MM.1S (cell line): Measurements from ENCODE around the gene RDH13.
A peak's percentile ranks its signal among the peaks of the same experiment; 100 is the strongest.

ENCODE experiments used
- DNase-seq: peaks from one replicate; pipeline ENCODE4 v3.0.0-alpha.2; 2015
- H2AFZ ChIP-seq: fragments of 300-600 bp; sonication (generic); 2 replicates; pipeline ENCODE4 v1.6.0; 2016; ENCODE audit warnings: antibody characterized with exemption, low read length
- H3F3A ChIP-seq: fragments of 300-600 bp; sonication (generic); 2 replicates; pipeline ENCODE4 v1.6.1; 2016; ENCODE audit warnings: mild to moderate bottlenecking, antibody characterized with exemption, low read length, moderate library complexity, mixed read lengths; ENCODE audit not compliant: insufficient read depth
- H3K27ac ChIP-seq: fragments of 300-600 bp; sonication (generic); 2 replicates; pipeline ENCODE4 v1.5.1; 2016; ENCODE audit warnings: mild to moderate bottlenecking, low read length
- H3K27me3 ChIP-seq: fragments of 300-600 bp; sonication (generic); replicated peaks from 2 replicates; pipeline ENCODE4 v1.6.0; 2016; ENCODE audit warnings: low read length; ENCODE audit not compliant: insufficient read depth
- H3K36me3 ChIP-seq: fragments of 300-600 bp; sonication (generic); replicated peaks from 2 replicates; pipeline ENCODE4 v1.6.1; 2016; ENCODE audit warnings: mild to moderate bottlenecking, low read length, mixed read lengths; ENCODE audit not compliant: insufficient read depth
- H3K4me1 ChIP-seq: fragments of 300-600 bp; sonication (generic); 2 replicates; pipeline ENCODE4 v1.6.1; 2016; ENCODE audit warnings: low read length, mixed read lengths
- H3K4me2 ChIP-seq: fragments of 300-600 bp; sonication (generic); 2 replicates; pipeline ENCODE4 v1.6.0; 2016; ENCODE audit warnings: low read depth, low read length
- H3K4me3 ChIP-seq: fragments of 300-600 bp; sonication (generic); 2 replicates; pipeline ENCODE4 v1.5.1; 2016; ENCODE audit warnings: low read length, mixed read lengths
- H3K79me2 ChIP-seq: fragments of 300-600 bp; sonication (generic); 2 replicates; pipeline ENCODE4 v1.6.1; 2016; ENCODE audit warnings: mixed run types, low read length, mixed read lengths
- H3K9ac ChIP-seq: fragments of 300-600 bp; sonication (generic); 2 replicates; pipeline ENCODE4 v1.6.1; 2016; ENCODE audit warnings: low read length, mixed read lengths
- H3K9me2 ChIP-seq: fragments of 300-600 bp; sonication (generic); replicated peaks from 2 replicates; pipeline ENCODE4 v1.6.1; 2016; ENCODE audit warnings: mild to moderate bottlenecking, low read length, mixed read lengths; ENCODE audit not compliant: insufficient read depth
- H3K9me3 ChIP-seq: fragments of 300-600 bp; sonication (generic); replicated peaks from 2 replicates; pipeline ENCODE4 v1.6.1; 2016; ENCODE audit warnings: mild to moderate bottlenecking, low read length, mixed read lengths; ENCODE audit not compliant: insufficient read depth
- H4K20me1 ChIP-seq: fragments of 300-600 bp; sonication (generic); 2 replicates; pipeline ENCODE4 v1.6.1; 2016; ENCODE audit warnings: mild to moderate bottlenecking, low read length, moderate library complexity, mixed read lengths; ENCODE audit not compliant: insufficient read depth
- EZH2 ChIP-seq: fragments of 300-600 bp; sonication (generic); optimal IDR thresholded peaks from 2 replicates; pipeline ENCODE3; 2017; ENCODE audit warnings: low read depth, mild to moderate bottlenecking, antibody characterized with exemption, low read length, mixed read lengths
- EZH2phosphoT487 ChIP-seq: fragments of 300-600 bp; sonication (generic); IDR thresholded peaks from 2 replicates; pipeline ENCODE4 v1.6.1; 2018; ENCODE audit warnings: antibody characterized with exemption, low read length
- TF ChIP-seq, protein P1 (sequence below): fragments of 300-600 bp; sonication (generic); IDR thresholded peaks from 2 replicates; pipeline ENCODE4 v1.5.1; 2016; ENCODE audit warnings: antibody characterized with exemption, low read length, mixed read lengths

RDH13 gene

DNA sequence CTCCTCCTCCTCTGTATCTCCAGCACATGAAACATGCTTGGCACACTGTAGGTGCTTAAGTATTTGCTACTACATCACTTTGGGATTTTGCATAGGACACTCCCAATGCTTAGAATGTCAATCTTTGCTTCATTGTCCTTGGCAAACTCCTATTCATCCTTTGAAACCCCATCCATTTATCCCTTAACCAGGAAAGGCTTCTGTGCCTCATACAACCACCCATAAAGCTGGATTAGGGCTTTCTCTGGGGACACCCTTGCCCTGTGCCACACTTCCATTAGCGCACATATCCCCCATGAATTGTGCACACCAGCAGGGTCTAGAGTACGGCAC is 6.9 kb upstream of the RDH13 start:
- Histone ChIP-seq H3K27ac (peak overlapping the region; percentile 98), H3K9me2 (no peaks in the 10 kb centered on the region), H3K4me2 (peak overlapping the region; percentile 42), H2AFZ (no peak overlapping the region), H3K27me3 (no peaks in the 10 kb centered on the region), H3K4me1 (peaks cover 24% of the 10 kb centered on the region), H3K36me3 (no peaks in the 10 kb centered on the region), H3K9ac (peak overlapping the region; percentile 42), H3K79me2 (peaks cover 20% of the 10 kb centered on the region), H3F3A (peaks cover 34% of the 10 kb centered on the region), H3K9me3 (no peaks in the 10 kb centered on the region), H3K4me3 (no peak overlapping the region), H4K20me1 (no peaks in the 10 kb centered on the region)
- TF ChIP-seq EZH2: no peak
- TF ChIP-seq, protein P1, sequence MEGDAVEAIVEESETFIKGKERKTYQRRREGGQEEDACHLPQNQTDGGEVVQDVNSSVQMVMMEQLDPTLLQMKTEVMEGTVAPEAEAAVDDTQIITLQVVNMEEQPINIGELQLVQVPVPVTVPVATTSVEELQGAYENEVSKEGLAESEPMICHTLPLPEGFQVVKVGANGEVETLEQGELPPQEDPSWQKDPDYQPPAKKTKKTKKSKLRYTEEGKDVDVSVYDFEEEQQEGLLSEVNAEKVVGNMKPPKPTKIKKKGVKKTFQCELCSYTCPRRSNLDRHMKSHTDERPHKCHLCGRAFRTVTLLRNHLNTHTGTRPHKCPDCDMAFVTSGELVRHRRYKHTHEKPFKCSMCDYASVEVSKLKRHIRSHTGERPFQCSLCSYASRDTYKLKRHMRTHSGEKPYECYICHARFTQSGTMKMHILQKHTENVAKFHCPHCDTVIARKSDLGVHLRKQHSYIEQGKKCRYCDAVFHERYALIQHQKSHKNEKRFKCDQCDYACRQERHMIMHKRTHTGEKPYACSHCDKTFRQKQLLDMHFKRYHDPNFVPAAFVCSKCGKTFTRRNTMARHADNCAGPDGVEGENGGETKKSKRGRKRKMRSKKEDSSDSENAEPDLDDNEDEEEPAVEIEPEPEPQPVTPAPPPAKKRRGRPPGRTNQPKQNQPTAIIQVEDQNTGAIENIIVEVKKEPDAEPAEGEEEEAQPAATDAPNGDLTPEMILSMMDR: no peak
- TF ChIP-seq EZH2phosphoT487: no peak
- no peak for DNase-seq

GRCh38 chr19:55068950-55069864 is 6.3 kb upstream of the RDH13 start:
- Histone ChIP-seq H3K79me2 (peaks cover 20% of the 10 kb centered on the region), H3K9me2 (no peaks in the 10 kb centered on the region), H2AFZ (peak overlapping the region; percentile 5; the same call in 1 of the 2 replicates), H3K27me3 (no peaks in the 10 kb centered on the region), H3K4me1 (peaks cover 24% of the 10 kb centered on the region), H3K4me2 (peak overlapping the region; percentile 68), H3K9me3 (no peaks in the 10 kb centered on the region), H3K4me3 (peak overlapping the region; percentile 69), H3K27ac (peak overlapping the region; percentile 98), H3K36me3 (no peaks in the 10 kb centered on the region), H4K20me1 (no peaks in the 10 kb centered on the region), H3F3A (peaks cover 34% of the 10 kb centered on the region), H3K9ac (peak overlapping the region; percentile 95)
- peak; percentile 94 for DNase-seq
- TF ChIP-seq, protein P1: no peak; the same call in 1 of the 2 replicates
- no peak for TF ChIP-seq EZH2phosphoT487
- no peak for TF ChIP-seq EZH2

GRCh38 chr19:55067869-55068268 is 4.9 kb upstream of the RDH13 start:
- Histone ChIP-seq H3K27ac (no peak overlapping the region), H3K4me2 (no peak overlapping the region), H3K36me3 (no peaks in the 10 kb centered on the region), H3K79me2 (peaks cover 21% of the 10 kb centered on the region), H3K4me3 (no peak overlapping the region), H3K9me3 (no peaks in the 10 kb centered on the region), H4K20me1 (no peaks in the 10 kb centered on the region), H2AFZ (no peak overlapping the region), H3K27me3 (no peaks in the 10 kb centered on the region), H3K4me1 (peaks cover 24% of the 10 kb centered on the region), H3F3A (peaks cover 34% of the 10 kb centered on the region), H3K9ac (no peak overlapping the region), H3K9me2 (no peaks in the 10 kb centered on the region)
- no peak for DNase-seq
- TF ChIP-seq EZH2phosphoT487: no peak
- TF ChIP-seq, protein P1: no peak
- TF ChIP-seq EZH2: no peak
